Activated B cell treated with CpG ODN at 0.5 μM for 24 hours (primary cell): Measurements from ENCODE around the gene ZNF276. TPM values are rescaled to one million over a fixed set of nuclear protein-coding genes. Genes with fewer than 3 reads are reported as not detected.

Source experiments
- ATAC-seq: fragments of 200-7000 bp; cut with Tn5 transposase; one replicate; pipeline ENCODE4 v1.10.0; 2021; ENCODE audit warnings: low read depth, mild to moderate bottlenecking, moderate library complexity
- CTCF ChIA-PET: fragments of 350-600 bp; sonication (Branson Sonifier 250); formaldehyde crosslinking; loops from one replicate; lab custom pipeline; 2021; ENCODE audit warnings: antibody characterized with exemption; lab: Charles Lee
- POLR2A ChIA-PET: fragments of 350-600 bp; sonication (Branson Sonifier 250); formaldehyde crosslinking; loops from one replicate; lab custom pipeline; 2021; ENCODE audit warnings: antibody characterized with exemption; lab: Charles Lee
- DNase-seq: peaks from one replicate; pipeline ENCODE4 v3.0.0; 2022
- H3K27ac Mint-ChIP-seq: one replicate; pipeline ENCODE4 v1.8.0; 2020; ENCODE audit warnings: mixed read lengths
- H3K27me3 Mint-ChIP-seq: one replicate; pipeline ENCODE4 v1.8.0; 2021; ENCODE audit warnings: mixed read lengths
- H3K36me3 Mint-ChIP-seq: one replicate; pipeline ENCODE4 v1.8.0; 2021; ENCODE audit warnings: low read depth, mixed read lengths
- H3K4me1 Mint-ChIP-seq: one replicate; pipeline ENCODE4 v1.8.0; 2021; ENCODE audit warnings: mixed read lengths
- H3K4me3 Mint-ChIP-seq: one replicate; pipeline ENCODE4 v1.8.0; 2020; ENCODE audit warnings: mild to moderate bottlenecking, mixed read lengths
- H3K9me3 Mint-ChIP-seq: one replicate; pipeline ENCODE4 v1.8.0; 2020; ENCODE audit warnings: mixed read lengths
- CTCF ChIP-seq: fragments of 200-600 bp; IDR thresholded peaks from one replicate; pipeline ENCODE4 v1.8.0; 2022; ENCODE audit warnings: antibody characterized with exemption, mild to moderate bottlenecking
- intact Hi-C: fragments of 100-400 bp; cut with micrococcal nuclease; formaldehyde crosslinking; loops from one replicate; pipeline ENCODE4 v1.15.1; 2024
- total RNA-seq: library from RNA; stranded (reverse); gene quantifications from 2 replicates; pipeline ENCODE4 v1.2.3, GENCODE V29; 2022

ZNF276 gene
- total RNA-seq, 1 donor from 2014 or later, result 52.0 TPM

GRCh38 chr16:89787365-89787805, 66.0 kb downstream of the ZNF276 start:
- POLR2A ChIA-PET, result no interaction called here
- TF ChIP-seq CTCF, result no peak
- CTCF ChIA-PET, result no interaction called here
- Mint-ChIP-seq H3K9me3 (no peaks in the 10 kb centered on the region), H3K27ac (no peak overlapping the region), H3K4me3 (no peak overlapping the region), H3K36me3 (peaks cover 3% of the 10 kb centered on the region), H3K27me3 (no peaks in the 10 kb centered on the region), H3K4me1 (no peaks in the 10 kb centered on the region)
- ATAC-seq, result no peak
- intact Hi-C loops, result no loop called here
- DNase-seq, result no peak

Other genes starting within 250 kb of the ZNF276 start
- 216 and 243 TPM in 2 replicates for gene ANKRD11, start 231.0 kb upstream of the ZNF276 start, total RNA-seq
- gene SPG7, start 213.1 kb upstream of the ZNF276 start, total RNA-seq, result 84.7 and 102 TPM in 2 replicates
- 3,566 and 4,063 TPM in 2 replicates for gene RPL13, start 160.9 kb upstream of the ZNF276 start, total RNA-seq
- 2.0 and 2.7 TPM in 2 replicates for gene CPNE7, start 145.8 kb upstream of the ZNF276 start, total RNA-seq
- not detected in 2 replicates for gene DPEP1, start 107.9 kb upstream of the ZNF276 start, total RNA-seq
- 89.8 and 98.7 TPM in 2 replicates for gene CHMP1A, start 63.8 kb upstream of the ZNF276 start, total RNA-seq
- gene SPATA33, start 63.7 kb upstream of the ZNF276 start, total RNA-seq, result 8.5 TPM in 2 replicates
- 67.9 and 76.1 TPM in 2 replicates for gene CDK10, start 34.8 kb upstream of the ZNF276 start, total RNA-seq
- 6.9 and 7.0 TPM in 2 replicates for gene SPATA2L, start 19.8 kb upstream of the ZNF276 start, total RNA-seq
- 6.6 and 7.4 TPM in 2 replicates for gene VPS9D1, start 639 bp upstream of the ZNF276 start, total RNA-seq
- gene FANCA, start 95.1 kb downstream of the ZNF276 start, total RNA-seq, result 27.7 and 33.7 TPM in 2 replicates
- gene SPIRE2, start 106.9 kb downstream of the ZNF276 start, total RNA-seq, result 0.46 and 1.2 TPM in 2 replicates
- 256 and 273 TPM in 2 replicates for gene TCF25, start 152.1 kb downstream of the ZNF276 start, total RNA-seq
- 4.8 and 6.8 TPM in 2 replicates for gene MC1R, start 197.3 kb downstream of the ZNF276 start, total RNA-seq
- 0.33 and 0.42 TPM in 2 replicates for gene TUBB3, start 201.8 kb downstream of the ZNF276 start, total RNA-seq
- 45.2 and 51.5 TPM in 2 replicates for gene DEF8, start 227.2 kb downstream of the ZNF276 start, total RNA-seq